Endodermal cell (in vitro differentiated cells): ENCODE measurements around the gene PPP2R2C. TPM values are rescaled to one million over a fixed set of nuclear protein-coding genes. Genes with fewer than 3 reads are reported as not detected.

Source experiments
- DNase-seq: peaks from one replicate; pipeline ENCODE4 v3.0.0-alpha.2; 2017
- H3K27ac ChIP-seq: 2 replicates; pipeline ENCODE4 v1.5.1; 2013; ENCODE audit warnings: mild to moderate bottlenecking, low read depth, low read length, moderate library complexity
- H3K27me3 ChIP-seq: 2 replicates; pipeline ENCODE4 v1.6.1; 2013; ENCODE audit warnings: mild to moderate bottlenecking, low read length, moderate library complexity; ENCODE audit not compliant: insufficient read depth, control insufficient read depth, poor library complexity, severe bottlenecking
- H3K36me3 ChIP-seq: 2 replicates; pipeline ENCODE4 v1.7.0; 2013; ENCODE audit warnings: mild to moderate bottlenecking, low read length, moderate library complexity; ENCODE audit not compliant: control insufficient read depth, insufficient read depth
- H3K4me1 ChIP-seq: one replicate; pipeline ENCODE4 v1.7.0; 2013; ENCODE audit warnings: low read length; ENCODE audit not compliant: control insufficient read depth, insufficient read depth
- H3K4me3 ChIP-seq: 2 replicates; pipeline ENCODE4 v1.5.1; 2013; ENCODE audit warnings: mild to moderate bottlenecking, low read length, moderate library complexity
- H3K9ac ChIP-seq: 2 replicates; pipeline ENCODE4 v1.6.1; 2013; ENCODE audit warnings: mild to moderate bottlenecking, low read length, moderate library complexity; ENCODE audit not compliant: poor library complexity, severe bottlenecking; ENCODE audit errors: extremely low read depth
- H3K9me3 ChIP-seq: 2 replicates; pipeline ENCODE4 v1.6.1; 2013; ENCODE audit warnings: mild to moderate bottlenecking, low read length, moderate library complexity; ENCODE audit not compliant: control insufficient read depth
- H3K27ac Mint-ChIP-seq: 2 replicates; pipeline ENCODE4 v1.8.0; 2020; ENCODE audit warnings: mixed read lengths
- H3K27me3 Mint-ChIP-seq: 2 replicates; pipeline ENCODE4 v1.8.0; 2021; ENCODE audit warnings: mild to moderate bottlenecking, mixed read lengths; ENCODE audit not compliant: insufficient read depth
- H3K36me3 Mint-ChIP-seq: 2 replicates; pipeline ENCODE4 v1.8.0; 2020; ENCODE audit warnings: low read depth, mixed read lengths
- H3K4me1 Mint-ChIP-seq: 2 replicates; pipeline ENCODE4 v1.8.0; 2020; ENCODE audit warnings: mixed read lengths
- H3K4me3 Mint-ChIP-seq: 2 replicates; pipeline ENCODE4 v1.8.0; 2020; ENCODE audit warnings: mild to moderate bottlenecking, moderate library complexity, mixed read lengths
- H3K9me3 Mint-ChIP-seq: 2 replicates; pipeline ENCODE4 v1.8.0; 2020; ENCODE audit warnings: mild to moderate bottlenecking, mixed read lengths
- WGBS, 2 experiments: methylation state at CpG; one replicate each; pipeline versions ENCODE4 v1.1.5 to v1.1.7; 2013; ENCODE audit warnings: missing lambda C conversion rate in 2 of 2, mixed read lengths in 1 of 2; ENCODE audit not compliant: insufficient coverage in 1 of 2, insufficient read length in 1 of 2; 5-methylcytosine and 5-hydroxymethylcytosine counted together
- total RNA-seq, 2 donors: library from RNA; stranded (reverse); fragmentation: NEBNext Ultra II Directional in 1 of 2; extraction: Animal tissue kit (Norgen Biotek cat#: 25700) in 1 of 2; gene quantifications; 2 replicates in 1 of 2; 3 replicates in 1 of 2; pipeline ENCODE4 v1.2.1, GENCODE V29; 2021
- TF ChIP-seq, protein P1 (sequence below): fragments of 200-600 bp; sonication (generic); conservative IDR thresholded peaks from 2 replicates; pipeline ENCODE4 v1.5.0; 2021; ENCODE audit warnings: antibody characterized with exemption, mild to moderate bottlenecking

The PPP2R2C gene
- total RNA-seq, 2 donors from 2014 or later: 4.4 to 19.2 TPM

GRCh38 chr4:6369035-6369434 is 103.4 kb downstream of the PPP2R2C start:
- TF ChIP-seq, protein P1, sequence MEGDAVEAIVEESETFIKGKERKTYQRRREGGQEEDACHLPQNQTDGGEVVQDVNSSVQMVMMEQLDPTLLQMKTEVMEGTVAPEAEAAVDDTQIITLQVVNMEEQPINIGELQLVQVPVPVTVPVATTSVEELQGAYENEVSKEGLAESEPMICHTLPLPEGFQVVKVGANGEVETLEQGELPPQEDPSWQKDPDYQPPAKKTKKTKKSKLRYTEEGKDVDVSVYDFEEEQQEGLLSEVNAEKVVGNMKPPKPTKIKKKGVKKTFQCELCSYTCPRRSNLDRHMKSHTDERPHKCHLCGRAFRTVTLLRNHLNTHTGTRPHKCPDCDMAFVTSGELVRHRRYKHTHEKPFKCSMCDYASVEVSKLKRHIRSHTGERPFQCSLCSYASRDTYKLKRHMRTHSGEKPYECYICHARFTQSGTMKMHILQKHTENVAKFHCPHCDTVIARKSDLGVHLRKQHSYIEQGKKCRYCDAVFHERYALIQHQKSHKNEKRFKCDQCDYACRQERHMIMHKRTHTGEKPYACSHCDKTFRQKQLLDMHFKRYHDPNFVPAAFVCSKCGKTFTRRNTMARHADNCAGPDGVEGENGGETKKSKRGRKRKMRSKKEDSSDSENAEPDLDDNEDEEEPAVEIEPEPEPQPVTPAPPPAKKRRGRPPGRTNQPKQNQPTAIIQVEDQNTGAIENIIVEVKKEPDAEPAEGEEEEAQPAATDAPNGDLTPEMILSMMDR: no peak
- Mint-ChIP-seq H3K27me3 (peaks cover 31% of the 10 kb centered on the region), H3K4me3 (no peak overlapping the region), H3K36me3 (no peaks in the 10 kb centered on the region), H3K4me1 (peaks cover 14% of the 10 kb centered on the region), H3K27ac (no peak overlapping the region), H3K9me3 (no peaks in the 10 kb centered on the region)
- 82 to 90% methylated on average over 7 to 8 of the region's 8 CpGs for WGBS, 2 experiments
- Histone ChIP-seq H3K27ac (no peak overlapping the region), H3K9ac (no peak overlapping the region), H3K9me3 (no peaks in the 10 kb centered on the region), H3K4me3 (no peak overlapping the region), H3K36me3 (no peaks in the 10 kb centered on the region), H3K27me3 (peaks cover 12% of the 10 kb centered on the region), H3K4me1 (peaks cover 2% of the 10 kb centered on the region)
- no peak for DNase-seq

DNA sequence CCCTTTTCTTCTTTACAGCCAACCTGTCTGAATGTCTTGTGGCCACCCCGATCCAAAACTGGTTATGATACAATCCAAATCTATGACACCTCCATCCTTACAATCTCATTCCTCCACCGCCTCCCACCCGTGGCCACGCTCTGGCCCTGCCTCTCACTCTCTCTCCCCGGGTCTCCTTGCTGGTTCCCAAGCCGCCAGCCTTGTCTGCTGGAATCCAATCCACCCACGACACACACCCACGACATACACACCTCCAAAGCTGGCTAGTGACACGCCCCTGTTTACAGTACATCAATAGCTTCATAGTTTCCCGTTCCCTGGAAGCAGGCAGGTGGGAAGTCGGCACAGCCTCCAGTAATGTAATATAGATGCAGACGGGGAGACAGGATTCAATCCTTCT is 103.8 kb downstream of the PPP2R2C start:
- Mint-ChIP-seq H3K4me1 (peaks cover 14% of the 10 kb centered on the region), H3K27ac (no peak overlapping the region), H3K27me3 (peaks cover 33% of the 10 kb centered on the region), H3K4me3 (no peak overlapping the region), H3K36me3 (no peaks in the 10 kb centered on the region), H3K9me3 (no peaks in the 10 kb centered on the region)
- no peak overlapping the region for H3K27ac ChIP-seq
- H3K27me3 ChIP-seq: peaks cover 12% of the 10 kb centered on the region
- H3K9ac ChIP-seq: no peak overlapping the region
- 90 to 100% methylated on average over 1 to 12 of the region's 12 CpGs for whole genome bisulfite sequencing, 2 experiments
- no peak overlapping the region for H3K4me3 ChIP-seq
- H3K36me3 ChIP-seq: no peaks in the 10 kb centered on the region
- H3K4me1 ChIP-seq: peaks cover 2% of the 10 kb centered on the region
- no peaks in the 10 kb centered on the region for H3K9me3 ChIP-seq
- DNase-seq: no peak
- TF ChIP-seq, protein P1: no peak

DNA sequence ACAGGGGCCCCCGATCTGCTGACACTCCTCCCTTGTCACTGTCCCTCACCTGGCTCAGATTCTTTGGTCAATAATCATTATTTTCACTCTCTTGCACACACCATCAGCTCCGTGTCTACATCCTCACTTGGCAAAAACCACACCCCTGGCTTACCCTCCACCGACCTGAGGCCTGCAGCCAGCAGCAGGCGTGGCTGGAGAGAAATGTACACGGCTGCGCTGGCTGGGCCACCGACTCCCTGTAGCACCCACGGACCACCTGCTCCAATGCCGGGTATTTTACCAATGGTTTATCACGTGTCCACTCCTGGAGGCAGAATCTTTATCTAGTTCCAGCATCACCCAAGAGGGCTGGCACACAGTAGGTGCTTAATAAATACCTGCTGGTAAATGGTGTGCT is 104.3 kb downstream of the PPP2R2C start:
- no peak for DNase-seq
- H3K36me3 Mint-ChIP-seq: no peaks in the 10 kb centered on the region
- Histone ChIP-seq H3K27me3 (peaks cover 12% of the 10 kb centered on the region), H3K36me3 (no peaks in the 10 kb centered on the region), H3K4me1 (peaks cover 2% of the 10 kb centered on the region), H3K4me3 (no peak overlapping the region), H3K9me3 (no peaks in the 10 kb centered on the region), H3K27ac (no peak overlapping the region), H3K9ac (no peak overlapping the region)
- H3K9me3 Mint-ChIP-seq: no peaks in the 10 kb centered on the region
- peaks cover 34% of the 10 kb centered on the region for H3K27me3 Mint-ChIP-seq
- TF ChIP-seq, protein P1: no peak
- H3K4me1 Mint-ChIP-seq: peaks cover 14% of the 10 kb centered on the region
- H3K4me3 Mint-ChIP-seq: no peak overlapping the region
- 86 to 91% methylated on average over 7 to 10 of the region's 10 CpGs for WGBS, 2 experiments
- H3K27ac Mint-ChIP-seq: no peak overlapping the region
